Activated naive CD4-positive, alpha-beta T cell treated with anti-CD3 and anti-CD28 coated beads, Interleukin-2, amount 50 U/mL, for 72 hours (primary cell): ENCODE measurements around the gene ANO6. TPM values are rescaled to one million over a fixed set of nuclear protein-coding genes. Genes with fewer than 3 reads are reported as not detected.

Experiments used
- ATAC-seq, 2 donors: fragments of 150-1000 bp; cut with Tn5 transposase; 2 replicates each; pipeline ENCODE4 v1.10.0; 2021; ENCODE audit warnings: mild to moderate bottlenecking in 2 of 2, moderate library complexity in 2 of 2
- DNase-seq, 2 donors: peaks; one replicate each; pipeline ENCODE4 v3.0.0; 2021 to 2022; ENCODE audit warnings: low spot score in 2 of 2
- H3K27ac Mint-ChIP-seq, 2 donors: one replicate each; pipeline ENCODE4 v1.8.0; 2022; ENCODE audit warnings: mild to moderate bottlenecking in 2 of 2, mixed read lengths in 2 of 2
- H3K36me3 Mint-ChIP-seq, 2 donors: one replicate each; pipeline ENCODE4 v1.8.0; 2022; ENCODE audit warnings: mixed read lengths in 2 of 2
- H3K9me3 Mint-ChIP-seq, 2 donors: one replicate each; pipeline ENCODE4 v1.8.0; 2022; ENCODE audit warnings: mixed read lengths in 2 of 2
- total RNA-seq, 2 donors: library from RNA; stranded (reverse); gene quantifications; one replicate each; pipeline ENCODE4 v1.2.3, GENCODE V29; 2022

Gene ANO6
- total RNA-seq, 2 donors from 2014 or later, result 13.3 to 25.5 TPM

DNA sequence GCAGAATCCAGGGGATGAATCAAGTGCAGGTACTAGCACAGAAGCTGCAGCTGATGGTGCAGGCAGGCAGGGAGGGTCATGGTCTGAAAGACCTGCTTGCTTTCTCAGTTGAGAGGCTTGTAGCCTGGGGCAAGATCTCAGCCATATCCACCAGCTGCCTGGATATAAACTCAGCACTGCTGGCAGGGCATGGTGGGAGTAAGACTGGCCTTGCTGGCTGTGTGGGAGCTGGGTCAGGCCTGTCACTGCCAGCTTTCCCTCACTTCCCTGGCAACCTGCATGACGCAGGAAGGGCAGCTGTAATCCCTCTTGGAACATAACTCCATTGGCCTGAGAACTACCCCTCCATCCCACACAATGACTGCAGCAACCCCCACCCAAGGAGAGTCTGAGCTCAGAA lies 230.1 kb downstream of the ANO6 start:
- peaks cover 16 to 32% of the 10 kb centered on the region in 2 donors for H3K36me3 Mint-ChIP-seq
- no peak for DNase-seq
- peaks cover 12 to 37% of the 10 kb centered on the region in 2 donors for H3K9me3 Mint-ChIP-seq
- ATAC-seq, result no peak
- H3K27ac Mint-ChIP-seq, result no peak overlapping the region

DNA sequence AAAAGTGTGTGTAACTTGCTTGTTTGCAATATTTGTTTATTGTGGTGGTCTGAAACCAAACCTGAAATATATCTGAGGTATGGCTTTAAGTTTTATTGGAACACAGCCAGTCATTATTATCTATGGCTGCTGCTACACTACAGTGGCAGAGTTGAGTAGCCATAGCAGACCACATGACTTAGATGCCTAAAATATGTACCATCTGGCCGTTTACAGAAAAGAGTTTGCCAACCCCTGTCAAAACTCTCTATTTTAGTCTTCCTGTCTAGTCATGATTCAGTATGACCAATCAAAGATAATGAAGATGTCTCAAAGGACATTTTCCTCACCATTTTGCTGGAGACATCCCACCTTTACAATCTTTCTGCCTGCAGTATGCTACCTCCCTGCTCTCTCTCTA lies 242.3 kb downstream of the ANO6 start:
- no peaks in the 10 kb centered on the region for H3K36me3 Mint-ChIP-seq
- H3K27ac Mint-ChIP-seq, result no peak overlapping the region
- peaks cover 0 to 4% of the 10 kb centered on the region in 2 donors for H3K9me3 Mint-ChIP-seq
- no peak for ATAC-seq
- DNase-seq, result no peak

DNA sequence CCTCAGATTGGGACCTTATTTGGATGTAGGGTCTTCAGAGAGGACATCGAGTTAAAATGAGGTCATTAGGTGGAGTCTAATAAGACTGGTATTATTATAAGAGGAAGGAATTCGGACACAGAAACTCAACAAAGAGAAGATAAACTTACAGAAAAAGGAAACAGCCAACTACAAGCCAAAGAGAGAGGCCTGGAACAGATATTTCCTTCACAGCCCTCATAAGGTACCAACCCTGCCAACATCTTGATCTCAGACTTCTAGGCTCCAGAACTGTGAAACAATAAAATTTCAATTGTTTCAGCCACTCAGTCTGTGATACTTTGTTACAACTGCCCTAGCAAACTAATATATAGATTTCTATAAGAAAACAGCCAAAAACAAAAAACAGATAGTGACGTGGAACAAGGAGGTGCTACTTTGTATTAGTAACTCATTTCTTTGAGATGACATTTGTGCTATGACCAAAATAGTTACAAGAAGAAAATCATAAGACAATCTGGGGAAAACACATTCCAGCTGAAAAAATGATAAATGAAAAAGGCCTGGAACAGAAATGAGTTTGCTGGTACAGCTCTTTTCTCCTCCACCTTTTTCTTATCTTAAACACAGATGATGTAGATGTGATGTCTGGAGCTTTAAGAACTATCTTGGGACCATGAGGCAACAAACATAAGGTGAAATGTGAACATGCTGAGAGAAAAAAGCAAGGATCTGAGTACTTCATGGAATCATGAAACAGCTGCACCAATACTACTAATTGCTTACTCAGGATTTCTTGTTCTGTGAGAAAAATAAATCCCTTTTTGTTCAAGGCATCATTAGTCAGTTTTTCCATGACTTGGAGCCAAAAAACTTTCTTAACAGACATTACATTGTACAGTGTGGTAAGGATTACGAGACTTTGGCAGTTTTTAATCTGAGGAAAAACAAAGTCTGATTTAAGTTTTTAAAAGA lies 243.2 kb downstream of the ANO6 start:
- no peak for DNase-seq
- Mint-ChIP-seq H3K9me3 (peaks cover 0 to 4% of the 10 kb centered on the region in 2 donors), H3K36me3 (no peaks in the 10 kb centered on the region), H3K27ac (no peak overlapping the region)
- no peak for ATAC-seq

DNA sequence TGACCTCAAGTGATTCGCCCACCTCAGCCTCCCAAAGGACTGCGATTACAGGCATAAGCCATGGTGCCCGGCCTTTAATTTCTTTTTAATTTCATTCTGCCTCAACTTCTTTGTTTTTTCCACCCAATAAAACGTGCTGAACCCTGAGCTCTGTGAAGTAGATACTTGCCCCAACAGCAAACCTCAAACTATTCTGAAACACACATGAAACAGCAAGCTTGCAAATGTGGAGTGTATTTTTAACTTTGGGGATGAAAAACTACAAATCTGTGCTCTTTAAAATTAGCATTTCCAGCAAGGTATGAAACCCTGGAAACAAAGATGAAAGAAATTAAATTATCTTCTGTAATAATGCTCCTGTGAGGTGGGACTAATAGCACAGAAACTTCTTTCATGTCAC lies 246.6 kb downstream of the ANO6 start:
- Mint-ChIP-seq H3K27ac (no peak overlapping the region), H3K36me3 (no peaks in the 10 kb centered on the region), H3K9me3 (peaks cover 0 to 4% of the 10 kb centered on the region in 2 donors)
- ATAC-seq (no peak), DNase-seq (no peak)

DNA sequence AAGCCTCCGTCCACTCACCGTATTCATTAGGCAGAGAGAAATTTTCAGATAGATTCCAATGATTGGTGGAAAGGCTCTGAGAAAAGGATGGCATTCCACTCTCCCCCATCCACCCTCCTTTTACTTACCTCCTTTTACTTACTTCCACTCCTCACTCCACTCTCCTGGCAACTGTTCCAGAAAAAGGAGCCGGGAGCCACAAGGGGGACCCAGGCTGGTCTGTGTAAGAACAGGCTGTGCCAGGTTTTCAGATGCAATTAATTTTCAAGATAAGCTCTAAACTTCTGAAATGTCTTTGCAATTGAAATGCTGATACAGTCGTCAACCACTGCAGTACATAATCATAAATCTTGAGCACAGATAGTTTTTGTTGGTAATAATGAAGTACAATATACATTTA lies 248.8 kb downstream of the ANO6 start:
- Mint-ChIP-seq H3K27ac (no peak overlapping the region), H3K9me3 (no peaks in the 10 kb centered on the region), H3K36me3 (no peaks in the 10 kb centered on the region)
- no peak for DNase-seq
- ATAC-seq, result no peak

DNA sequence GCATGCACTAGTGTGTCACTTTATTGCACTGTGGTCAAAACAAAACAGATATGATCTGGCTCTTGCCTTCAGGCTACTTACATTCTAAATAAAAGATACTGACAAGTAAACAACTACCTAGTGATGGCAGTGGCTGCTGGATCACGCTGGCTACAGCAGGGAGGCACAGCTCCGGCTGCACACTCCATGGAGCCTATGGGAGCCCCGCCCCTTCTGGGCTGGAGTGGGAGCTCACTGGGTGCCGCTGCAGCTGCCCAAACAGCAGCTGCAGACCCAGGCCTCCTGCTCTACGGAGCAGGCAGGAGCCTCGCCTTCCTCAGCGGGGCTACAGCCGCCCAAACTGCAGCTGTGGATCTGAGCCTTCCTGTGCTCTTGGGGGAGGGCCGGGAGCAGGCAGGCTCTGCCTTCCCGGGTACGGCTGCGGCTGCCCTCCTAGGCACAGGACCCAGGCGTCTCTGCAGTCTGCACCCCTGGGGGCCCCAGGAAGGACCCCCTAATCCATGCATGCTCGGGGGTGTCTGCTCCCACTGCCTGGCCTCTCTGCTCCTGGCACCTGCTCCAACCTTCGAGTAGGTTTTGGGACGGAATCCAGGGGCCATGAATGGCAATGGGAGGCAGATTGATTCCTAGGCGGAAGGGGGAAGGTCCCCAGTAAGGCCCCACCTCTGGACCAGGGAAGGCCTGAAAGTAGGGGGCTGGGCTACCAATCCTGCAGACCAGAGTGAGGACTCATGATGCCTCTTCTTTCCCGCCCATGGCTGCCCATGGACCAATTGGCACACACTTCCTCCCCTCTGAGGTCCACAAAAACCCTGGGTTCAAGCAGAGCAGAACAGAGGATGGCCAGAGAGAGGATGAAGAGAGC lies 253.1 kb downstream of the ANO6 start:
- H3K9me3 Mint-ChIP-seq, result peaks cover 0 to 6% of the 10 kb centered on the region in 2 donors
- DNase-seq (no peak), ATAC-seq (no peak)
- no peaks in the 10 kb centered on the region for H3K36me3 Mint-ChIP-seq
- H3K27ac Mint-ChIP-seq, result no peak overlapping the region

DNA sequence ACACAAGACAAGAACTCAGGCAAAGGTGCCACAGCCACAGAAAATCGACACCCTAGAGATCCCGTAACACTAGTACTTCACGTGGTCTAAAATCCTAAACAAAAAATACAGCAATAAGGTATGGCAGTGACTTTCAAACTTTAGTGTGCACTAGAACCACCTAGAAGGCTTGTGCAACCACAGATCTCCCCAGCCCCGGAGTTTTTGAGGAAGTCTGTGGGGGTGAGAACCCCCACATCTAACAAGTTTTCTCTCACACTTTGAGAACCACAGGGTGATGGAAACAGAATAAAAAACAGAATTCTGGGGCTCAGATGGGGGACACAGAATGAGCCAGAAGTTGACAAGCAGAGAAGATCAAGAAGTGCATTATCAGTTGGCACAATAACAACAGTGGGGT lies 254.0 kb downstream of the ANO6 start:
- DNase-seq (no peak), ATAC-seq (peak in 1 of 2 donors; percentile 20)
- Mint-ChIP-seq H3K36me3 (no peaks in the 10 kb centered on the region), H3K27ac (no peak overlapping the region), H3K9me3 (peaks cover under 1 to 6% of the 10 kb centered on the region in 2 donors)

DNA sequence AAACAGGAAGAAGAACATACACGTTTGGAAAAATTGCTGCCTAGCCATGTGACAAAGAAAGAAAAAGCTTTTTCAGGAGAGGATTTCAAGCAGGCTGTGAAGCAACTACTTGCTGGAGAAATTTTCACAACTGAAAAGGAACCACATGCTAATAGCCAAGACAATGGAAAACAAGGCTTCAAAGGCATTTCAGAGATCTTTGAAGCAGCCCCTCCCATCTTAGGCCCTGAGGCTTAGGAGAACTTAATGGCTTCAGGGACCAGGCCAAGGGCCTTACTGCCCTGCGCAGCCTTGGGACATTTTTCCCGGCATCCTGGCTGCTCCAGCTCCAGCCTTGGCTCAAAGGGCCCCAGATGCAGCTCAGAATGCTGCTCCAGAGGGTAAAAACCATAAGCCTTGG lies 257.7 kb downstream of the ANO6 start:
- Mint-ChIP-seq H3K36me3 (peaks cover 0 to 10% of the 10 kb centered on the region in 2 donors), H3K9me3 (peaks cover 8 to 10% of the 10 kb centered on the region in 2 donors), H3K27ac (no peak overlapping the region)
- ATAC-seq (no peak), DNase-seq (no peak)

DNA sequence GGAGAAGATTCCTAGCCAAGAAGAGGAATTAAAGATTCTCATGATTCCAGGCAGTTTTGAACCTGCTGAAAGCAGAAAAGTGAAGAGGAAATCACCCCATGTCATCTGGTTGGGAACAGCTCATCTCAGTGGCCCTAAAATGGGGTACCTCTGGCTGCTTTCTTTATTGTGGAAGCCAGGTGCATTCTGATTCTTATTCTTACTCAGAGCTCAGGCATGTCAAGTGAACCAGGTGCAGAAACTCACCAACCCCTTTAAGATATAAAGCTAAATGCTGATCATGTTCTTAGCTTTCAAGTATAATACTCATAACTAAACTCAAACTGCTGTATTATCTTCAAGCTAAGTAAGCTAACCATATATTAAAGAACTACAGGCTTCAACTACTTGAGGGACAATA lies 259.7 kb downstream of the ANO6 start:
- ATAC-seq (peak in 1 of 2 donors; percentile 81), DNase-seq (no peak)
- Mint-ChIP-seq H3K9me3 (peaks cover 8 to 10% of the 10 kb centered on the region in 2 donors), H3K27ac (no peak overlapping the region), H3K36me3 (peaks cover 0 to 10% of the 10 kb centered on the region in 2 donors)

DNA sequence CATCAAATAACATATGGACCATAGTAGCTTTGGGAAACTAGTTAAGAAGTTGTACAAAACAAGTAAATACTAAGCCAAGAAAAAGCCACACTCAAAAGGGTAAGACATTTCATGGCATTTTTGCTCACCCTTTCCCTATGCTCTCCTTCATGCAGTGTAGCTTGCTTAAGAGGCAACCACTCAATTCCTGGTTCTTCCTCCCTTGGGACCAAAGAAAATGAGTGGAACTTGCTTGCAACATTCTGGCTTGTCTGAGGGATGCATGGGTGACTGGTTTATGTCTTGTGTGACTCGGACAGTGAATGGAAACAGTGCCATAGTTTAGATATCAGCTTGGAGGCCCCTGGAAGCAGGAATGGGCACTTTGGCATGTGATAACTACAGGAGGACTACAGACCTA lies 261.6 kb downstream of the ANO6 start:
- ATAC-seq (no peak), DNase-seq (no peak)
- H3K36me3 Mint-ChIP-seq, result peaks cover 0 to 10% of the 10 kb centered on the region in 2 donors
- H3K9me3 Mint-ChIP-seq, result peaks cover 8 to 10% of the 10 kb centered on the region in 2 donors
- H3K27ac Mint-ChIP-seq, result no peak overlapping the region

DNA sequence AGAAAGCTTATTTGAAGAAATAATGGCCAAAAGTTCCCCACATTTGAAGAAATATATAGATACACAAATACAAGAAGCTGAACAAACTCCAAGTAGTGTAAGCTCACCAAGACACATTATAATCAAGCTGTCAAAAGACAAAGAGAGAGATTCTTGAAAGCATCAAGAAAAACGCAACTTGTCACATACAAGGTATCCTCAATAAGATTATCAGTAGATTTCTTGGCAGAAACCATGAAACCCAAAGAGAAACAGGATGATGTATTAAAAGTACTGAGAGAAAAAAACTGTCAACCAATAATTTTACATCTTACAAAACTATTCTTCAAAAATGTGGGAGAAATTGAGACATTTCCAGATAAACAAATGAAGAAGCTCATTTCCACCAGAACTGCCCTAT lies 263.0 kb downstream of the ANO6 start:
- Mint-ChIP-seq H3K9me3 (peaks cover 4 to 8% of the 10 kb centered on the region in 2 donors), H3K27ac (no peak overlapping the region), H3K36me3 (peaks cover 0 to 10% of the 10 kb centered on the region in 2 donors)
- ATAC-seq, result no peak
- no peak for DNase-seq

DNA sequence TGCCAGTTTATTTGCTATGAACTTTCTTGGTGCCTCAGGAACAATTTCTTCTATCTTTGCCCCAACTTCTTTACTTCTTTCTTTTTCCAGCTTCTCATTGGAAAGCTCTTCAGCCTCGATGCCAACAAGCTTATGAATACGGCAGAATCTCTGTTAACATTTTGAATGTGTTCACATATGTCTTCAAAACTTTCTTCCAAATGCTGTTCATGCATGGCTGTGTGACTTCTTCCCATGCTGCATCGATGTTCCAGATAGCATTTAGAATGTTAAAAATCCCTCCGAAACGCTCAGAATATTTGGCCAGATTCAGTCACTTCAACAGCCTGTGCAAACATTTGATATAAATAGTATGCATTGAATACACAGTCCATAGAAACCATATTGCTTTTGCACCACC lies 265.9 kb downstream of the ANO6 start:
- H3K27ac Mint-ChIP-seq, result no peak overlapping the region
- peaks cover 0 to 5% of the 10 kb centered on the region in 2 donors for H3K36me3 Mint-ChIP-seq
- H3K9me3 Mint-ChIP-seq, result peaks cover 4% of the 10 kb centered on the region in 2 donors
- DNase-seq (no peak), ATAC-seq (no peak)

DNA sequence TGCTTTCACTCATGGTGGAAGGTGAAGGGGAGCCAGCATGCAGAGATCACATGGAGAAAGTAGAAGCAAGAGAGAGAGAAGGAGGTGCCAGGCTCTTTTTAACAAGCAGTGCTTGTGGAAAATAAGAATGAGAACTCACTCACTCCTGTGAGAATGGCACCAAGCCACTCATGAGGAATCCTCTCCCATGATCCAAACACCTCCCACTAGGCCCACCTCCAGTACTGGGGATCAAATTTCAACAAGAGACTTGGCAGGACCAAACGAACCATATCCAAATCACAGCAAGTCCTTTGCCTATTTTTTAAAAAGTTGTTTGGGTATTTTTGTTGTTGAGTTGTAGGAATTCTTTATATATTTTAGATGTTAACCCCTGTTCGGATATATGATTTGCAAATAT lies 267.7 kb downstream of the ANO6 start:
- ATAC-seq, result no peak
- Mint-ChIP-seq H3K36me3 (no peaks in the 10 kb centered on the region), H3K27ac (no peak overlapping the region), H3K9me3 (no peaks in the 10 kb centered on the region)
- no peak for DNase-seq

Other genes starting within 250 kb of the ANO6 start
- not detected for gene DBX2, start 165.0 kb upstream of the ANO6 start, total RNA-seq